Measurements from ENCODE around the gene CPN2.
A peak's percentile ranks its signal among the peaks of the same experiment; 100 is the strongest.

Gene CPN2

DNA sequence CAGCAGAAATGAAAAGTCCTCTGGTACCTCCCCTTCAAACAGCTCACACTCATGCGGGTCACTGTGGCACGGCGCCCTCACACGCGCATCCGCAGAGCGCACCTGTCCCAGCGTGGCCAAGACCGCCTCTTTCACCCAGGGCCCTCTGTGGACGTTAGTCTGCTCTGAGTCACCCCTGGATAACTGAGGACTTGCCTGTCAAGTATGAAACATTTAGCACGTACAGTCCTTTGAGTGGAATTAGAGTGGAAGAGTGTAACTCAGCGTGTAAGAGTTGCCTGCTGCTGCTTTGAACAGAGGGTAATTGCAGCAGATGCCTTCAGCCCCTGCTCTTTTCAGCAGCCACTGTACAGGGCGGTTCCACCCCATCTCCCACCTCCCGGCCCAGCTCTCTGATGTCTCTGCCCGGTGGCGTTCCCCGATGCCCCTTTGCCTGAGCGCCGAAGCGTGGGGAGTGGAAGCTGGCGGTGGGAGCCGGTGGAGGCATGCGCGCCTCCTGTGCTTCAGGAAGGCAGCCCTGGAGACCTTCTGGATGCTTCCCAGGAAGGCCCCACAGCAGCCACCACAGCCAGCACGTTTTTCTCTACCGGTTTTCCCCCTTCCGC lies 23.0 kb downstream of the CPN2 start:
- DNase-seq: peak; percentile 67

DNA sequence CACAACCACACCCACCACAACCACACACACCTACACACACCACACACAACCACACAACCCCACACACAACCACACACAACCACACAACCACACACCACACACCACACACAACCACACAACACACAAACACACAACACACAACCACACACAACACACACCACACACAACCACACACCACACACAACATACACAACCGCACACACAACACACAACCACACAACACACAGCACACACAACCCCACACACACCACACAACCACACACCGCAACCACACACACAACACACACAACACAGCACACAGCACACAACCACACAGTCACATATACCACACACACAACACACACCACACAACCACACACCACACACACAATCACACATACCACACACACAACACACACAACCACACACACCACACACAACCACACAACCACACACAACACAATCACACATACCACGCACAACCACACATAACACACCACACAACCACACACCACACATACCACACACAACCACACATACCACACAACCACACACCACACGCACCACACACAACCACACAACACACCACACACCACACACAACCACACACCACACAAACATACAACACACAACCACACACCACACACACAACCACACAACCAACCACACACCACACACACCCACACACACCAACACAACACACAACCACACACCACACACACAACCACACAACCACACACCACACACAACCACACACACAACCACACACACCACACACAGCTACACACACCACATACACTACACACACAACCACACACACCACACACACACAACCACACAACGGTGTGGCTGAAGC lies 23.7 kb downstream of the CPN2 start:
- DNase-seq: peak; percentile 38

DNA sequence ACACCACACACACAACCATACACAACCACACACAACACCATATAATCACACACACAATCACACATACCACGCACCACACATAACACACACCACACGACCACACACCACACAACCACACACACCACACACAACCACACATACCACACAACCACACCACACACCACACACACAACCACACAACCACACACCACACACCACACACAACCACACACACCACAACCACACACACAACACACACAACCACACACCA lies 24.2 kb downstream of the CPN2 start:
- DNase-seq: no peak

DNA sequence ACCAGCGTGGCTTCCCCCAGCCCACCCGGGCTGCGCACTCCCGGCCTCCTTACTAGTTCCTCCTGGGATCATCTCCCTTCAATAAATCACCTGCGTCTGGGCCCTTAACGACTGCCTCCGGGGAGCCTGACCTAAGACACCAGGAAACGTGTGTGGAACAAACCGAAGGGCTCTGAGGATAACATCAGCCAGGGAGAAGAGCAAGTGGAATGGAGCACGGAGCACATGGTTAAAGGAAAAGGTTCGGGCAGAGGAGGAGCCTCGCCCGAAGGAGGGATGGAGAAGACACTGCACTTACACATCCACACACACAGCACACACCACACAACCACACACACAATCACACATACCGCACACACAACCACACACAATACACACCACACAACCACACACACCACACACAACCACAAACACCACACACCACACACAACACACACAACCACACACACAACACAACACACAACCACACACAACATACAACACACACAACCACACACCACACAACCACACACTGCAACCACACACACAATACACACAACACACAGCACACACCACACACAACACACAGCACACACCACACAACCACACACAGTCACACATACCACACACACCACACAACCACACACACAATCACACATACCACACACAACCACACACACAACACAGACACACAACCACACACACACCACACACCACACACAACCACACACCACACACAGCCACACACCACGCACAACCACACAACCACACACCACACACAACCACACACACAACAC lies 24.7 kb downstream of the CPN2 start:
- peak; percentile 34 for DNase-seq

DNA sequence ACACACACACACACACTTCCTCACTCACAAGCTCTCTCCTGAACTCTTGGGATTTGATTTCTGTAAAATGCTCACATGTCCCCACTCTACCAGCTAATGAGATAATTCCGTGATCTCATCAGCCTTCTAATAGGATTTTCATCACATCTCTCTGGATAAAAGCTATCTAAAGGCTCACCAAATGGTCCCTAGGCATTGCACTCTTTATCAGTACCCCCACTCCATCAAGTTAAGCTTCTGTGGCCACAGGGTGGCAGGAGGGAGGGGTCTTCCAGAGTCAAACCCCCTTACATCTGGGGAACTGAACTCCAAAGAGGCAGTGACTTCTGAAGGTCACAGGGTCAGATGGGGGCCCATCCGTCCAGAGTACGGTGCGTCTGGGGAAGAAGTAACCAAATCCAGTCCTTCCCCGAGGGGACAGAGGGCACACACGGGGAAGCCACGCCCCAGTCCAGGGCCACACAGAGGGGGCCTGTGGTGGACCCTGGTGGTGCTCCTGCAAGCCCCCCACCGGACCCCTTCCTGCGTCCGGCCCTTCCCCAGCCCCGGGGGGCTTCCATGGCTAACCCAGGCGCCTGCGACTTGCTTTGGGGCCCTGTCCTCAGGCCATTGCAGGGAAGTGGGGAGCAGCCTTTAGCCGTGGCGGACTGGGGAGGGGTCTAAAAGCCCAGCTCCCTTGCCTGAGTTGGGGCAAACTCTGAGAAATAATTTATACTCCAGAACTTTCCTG lies 25.5 kb downstream of the CPN2 start:
- no peak for DNase-seq

DNA sequence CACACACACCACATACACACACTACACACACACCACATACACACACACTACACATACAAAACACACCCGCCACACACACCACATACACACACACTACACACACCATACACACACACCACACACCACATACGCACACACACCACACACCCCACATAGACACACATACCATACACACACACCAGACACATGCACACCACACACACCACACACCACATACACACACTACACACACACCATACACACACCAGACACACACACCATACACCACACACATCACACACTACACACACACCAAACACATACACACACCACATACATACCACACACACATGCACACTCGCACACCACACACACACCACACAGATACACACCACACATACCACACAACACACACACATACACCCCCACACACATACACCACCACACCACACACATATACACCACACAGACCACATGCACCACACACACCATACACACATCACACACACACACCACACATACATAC lies 26.3 kb downstream of the CPN2 start:
- no peak for DNase-seq

DNA sequence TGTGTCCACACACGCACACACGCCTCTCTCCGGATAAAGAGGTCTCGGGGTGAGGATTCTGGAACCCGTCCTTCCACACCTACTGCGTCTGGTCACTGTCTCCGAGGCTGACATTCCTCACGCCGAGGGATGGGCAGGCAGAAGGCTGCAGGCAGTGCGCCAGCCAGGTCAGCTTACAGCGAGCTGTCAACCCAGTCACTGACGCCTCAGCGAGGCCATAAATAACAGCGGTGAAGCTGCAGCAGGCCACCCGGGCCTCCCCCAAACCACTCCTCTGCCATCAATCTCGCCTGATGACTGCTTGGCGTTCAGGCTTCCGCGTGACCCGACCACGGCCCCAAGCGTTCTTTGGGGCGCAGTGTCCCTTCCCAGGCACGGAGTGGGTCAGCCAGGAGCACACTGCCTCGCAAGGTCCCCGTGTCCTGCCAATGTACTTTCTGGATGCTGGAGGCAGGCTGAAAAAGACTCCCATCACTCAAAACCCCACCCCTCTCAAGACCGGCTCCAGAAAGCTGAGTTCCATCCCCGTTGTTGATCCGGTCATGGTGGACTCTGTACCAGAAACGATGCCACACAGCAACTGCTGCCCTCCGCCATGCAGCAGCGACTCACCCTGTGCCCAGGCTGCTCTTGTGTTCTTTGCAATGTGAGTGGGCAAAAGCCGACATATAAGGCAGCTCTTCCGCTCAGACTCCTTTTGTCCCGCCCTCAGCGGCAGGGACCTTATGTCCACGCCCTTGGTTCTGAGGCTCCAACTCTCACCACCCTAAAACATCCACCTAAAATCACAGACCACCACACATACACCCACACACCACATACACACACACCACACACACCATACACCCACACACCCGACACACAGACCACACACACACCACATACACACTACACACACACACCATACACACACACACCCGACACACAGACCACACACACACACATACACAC lies 27.1 kb downstream of the CPN2 start:
- peak; percentile 59 for DNase-seq

DNA sequence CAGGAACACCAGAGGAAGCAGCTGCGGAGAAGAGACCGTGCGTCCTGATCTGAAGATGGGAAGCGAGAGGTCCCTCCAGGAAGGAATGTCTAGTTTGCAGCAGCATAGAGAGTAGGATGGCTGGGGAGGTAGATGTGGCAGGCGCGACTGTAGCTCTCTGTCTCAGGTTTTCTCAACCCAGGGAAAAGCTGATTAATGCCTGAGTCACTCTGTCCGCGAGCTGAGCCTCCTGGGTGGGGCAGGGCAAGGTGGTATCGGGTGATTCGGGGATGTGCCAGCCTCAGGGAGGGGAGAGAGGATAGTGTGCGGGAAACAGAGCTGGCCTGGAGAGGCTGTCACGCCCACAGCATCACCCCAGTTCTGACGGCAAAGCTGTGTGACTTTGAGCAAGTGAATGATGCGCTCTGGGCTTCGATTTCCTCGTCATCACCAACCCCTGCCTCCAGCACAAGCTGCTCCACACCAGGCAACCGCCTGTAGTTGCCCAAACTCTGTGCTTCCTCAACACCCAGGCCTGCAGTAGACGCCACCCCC lies 28.4 kb downstream of the CPN2 start:
- peak; percentile 57 for DNase-seq

DNA sequence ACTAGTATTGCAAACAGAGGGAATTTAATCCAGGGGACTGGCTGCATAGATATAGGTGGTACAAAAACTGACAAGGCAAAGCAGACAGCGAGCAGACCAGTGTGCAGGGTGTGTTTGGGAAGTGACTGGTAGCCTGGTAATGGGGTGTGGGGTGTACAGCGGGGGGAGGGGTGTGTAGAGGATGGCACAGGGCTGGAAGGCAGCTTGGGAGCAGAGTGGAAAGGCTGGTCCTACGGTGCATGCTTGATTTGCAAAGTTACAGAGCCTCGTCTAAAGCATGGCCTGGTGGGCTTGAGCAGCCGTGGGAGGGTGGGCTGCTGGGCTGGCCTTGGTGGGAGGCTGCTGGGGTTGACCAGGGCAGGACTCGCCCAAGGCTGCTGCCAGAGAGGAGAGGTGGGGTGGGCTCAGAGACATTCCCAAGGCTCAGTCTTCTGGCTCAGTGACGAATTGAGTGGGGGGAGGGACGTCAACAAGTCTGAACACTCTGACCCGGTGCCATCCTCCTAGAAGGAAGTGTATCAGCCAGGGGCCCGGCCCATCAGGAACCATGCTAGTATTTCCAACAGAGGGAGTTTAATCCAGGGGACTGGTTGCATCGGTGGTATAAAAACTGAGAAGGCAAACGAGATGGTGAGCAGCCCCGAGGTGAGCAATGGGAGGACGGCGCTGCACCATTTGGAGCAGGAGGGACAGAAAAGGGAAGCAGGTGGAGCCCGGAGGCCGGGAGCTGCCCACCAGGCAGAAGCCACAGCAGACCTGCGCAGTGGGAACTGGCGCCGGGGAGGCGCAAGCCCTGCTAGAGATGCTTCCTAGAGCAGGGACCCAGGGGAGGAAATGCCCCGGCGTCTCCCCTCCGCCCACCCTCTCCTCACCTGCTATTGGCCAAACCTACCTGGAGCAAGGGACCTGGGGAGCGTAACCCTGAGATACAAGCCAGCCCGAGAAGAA lies 29.2 kb downstream of the CPN2 start:
- DNase-seq: no peak

DNA sequence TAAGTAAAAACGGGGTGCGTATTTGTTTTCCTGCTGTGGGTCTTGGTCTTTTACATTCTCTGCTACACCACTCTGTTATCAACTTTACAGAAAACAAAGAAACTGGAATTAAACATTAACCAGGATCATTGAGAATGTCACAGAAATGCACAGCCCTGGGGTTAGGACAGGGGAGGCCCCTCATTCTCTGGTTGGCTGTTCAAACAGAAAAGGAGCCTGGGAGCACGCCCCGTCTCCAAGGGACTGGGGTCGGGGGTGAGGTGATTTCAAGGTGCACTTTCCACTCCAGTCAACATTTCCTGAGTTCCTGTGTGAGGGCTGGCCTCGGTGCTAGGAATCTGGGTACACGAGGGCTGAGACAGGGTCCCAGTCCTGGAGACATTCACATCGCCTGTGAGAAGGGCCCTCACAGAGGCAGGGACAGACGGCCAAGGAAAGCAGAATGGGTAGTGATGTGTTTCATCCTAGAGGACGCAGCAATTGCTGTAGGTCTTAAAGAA lies 30.3 kb downstream of the CPN2 start:
- DNase-seq: no peak

DNA sequence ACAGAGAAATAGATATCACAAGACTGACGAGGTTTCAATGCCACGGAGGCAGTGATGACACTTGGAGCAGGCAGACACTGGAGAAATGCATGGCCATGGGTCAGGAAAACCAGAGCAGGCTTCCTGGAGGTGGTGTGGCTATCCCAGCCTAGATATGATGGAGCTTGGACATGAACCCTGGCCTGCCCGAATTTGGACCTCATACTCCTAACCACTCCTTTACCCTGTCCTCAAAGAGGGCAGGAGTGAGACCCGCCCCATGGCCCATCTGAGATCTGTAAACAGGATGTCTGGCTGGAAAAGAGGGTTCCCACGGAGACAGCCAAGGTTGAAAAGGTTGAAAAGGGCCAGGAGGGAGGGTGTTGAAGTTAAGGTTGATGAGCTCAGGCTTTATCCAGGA lies 31.0 kb downstream of the CPN2 start:
- no peak for DNase-seq

DNA sequence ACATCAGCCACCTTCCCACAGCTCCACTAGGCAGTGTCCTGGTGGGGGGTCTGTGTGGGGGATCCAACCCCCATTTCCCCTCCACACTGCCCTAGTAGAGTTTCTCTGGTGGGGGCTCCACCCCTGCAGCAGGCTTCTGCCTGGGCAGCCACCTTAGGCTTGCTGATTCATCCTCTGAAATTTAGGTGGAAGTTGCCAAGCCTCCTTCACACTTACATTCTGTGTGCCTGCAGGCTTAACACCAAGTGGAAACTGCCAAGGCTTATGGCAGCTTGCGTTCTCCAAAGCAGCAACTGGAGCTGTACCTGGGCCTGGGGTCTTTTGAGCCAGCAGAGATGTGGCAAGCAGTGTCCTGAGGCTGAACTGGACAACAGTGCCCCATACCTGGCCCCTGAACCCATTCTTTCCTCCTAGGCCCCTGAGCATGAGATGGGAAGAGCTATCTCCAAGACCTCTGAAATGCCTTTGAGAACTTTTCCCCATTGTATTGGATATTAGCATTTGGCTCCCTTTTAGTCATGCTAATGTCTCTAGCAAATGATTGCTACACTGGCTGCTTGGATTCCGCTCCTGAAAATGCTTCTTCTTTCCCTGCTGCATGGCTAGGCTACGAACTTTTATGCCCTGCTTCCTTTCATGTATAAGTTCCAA lies 32.5 kb downstream of the CPN2 start:
- no peak for DNase-seq

DNA sequence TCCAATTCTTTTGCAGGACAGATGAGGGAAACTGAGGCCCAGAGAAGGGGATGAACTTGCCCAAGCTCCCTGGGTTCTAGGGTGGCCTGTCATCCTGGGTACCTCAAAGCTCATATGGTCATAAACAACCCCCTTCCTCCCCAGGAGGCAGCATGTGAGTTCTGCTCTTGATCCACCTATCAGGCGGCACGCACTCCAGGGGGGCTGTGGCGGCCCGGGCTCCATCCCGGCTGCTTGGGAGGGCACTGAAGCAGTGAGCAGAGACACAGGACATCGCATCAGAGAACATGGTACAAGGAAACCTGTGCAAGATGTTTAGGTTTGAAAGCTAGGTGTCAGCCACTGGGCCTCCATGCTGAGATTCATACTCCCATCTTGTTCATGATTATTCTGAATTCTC lies 34.2 kb downstream of the CPN2 start:
- no peak for DNase-seq

DNA sequence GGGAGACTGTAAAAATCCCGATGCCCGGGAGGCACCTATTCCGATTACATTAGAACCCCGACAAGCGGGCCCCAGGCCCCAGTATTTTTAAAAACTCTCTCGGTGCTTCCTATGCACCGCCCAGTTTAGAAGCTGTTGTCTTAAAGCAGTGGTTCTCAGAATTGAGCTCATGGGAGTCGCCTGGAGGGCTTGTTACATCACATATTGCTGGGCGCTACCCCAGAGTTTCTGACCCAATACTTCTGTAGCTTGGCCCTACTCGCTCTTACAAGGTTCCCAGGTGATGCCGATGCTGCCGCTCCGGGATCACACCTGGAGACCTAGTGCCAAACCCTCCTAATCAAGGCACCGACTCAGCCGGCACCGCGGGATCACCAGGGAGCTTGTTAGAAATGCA lies 35.2 kb downstream of the CPN2 start:
- no peak for DNase-seq

DNA sequence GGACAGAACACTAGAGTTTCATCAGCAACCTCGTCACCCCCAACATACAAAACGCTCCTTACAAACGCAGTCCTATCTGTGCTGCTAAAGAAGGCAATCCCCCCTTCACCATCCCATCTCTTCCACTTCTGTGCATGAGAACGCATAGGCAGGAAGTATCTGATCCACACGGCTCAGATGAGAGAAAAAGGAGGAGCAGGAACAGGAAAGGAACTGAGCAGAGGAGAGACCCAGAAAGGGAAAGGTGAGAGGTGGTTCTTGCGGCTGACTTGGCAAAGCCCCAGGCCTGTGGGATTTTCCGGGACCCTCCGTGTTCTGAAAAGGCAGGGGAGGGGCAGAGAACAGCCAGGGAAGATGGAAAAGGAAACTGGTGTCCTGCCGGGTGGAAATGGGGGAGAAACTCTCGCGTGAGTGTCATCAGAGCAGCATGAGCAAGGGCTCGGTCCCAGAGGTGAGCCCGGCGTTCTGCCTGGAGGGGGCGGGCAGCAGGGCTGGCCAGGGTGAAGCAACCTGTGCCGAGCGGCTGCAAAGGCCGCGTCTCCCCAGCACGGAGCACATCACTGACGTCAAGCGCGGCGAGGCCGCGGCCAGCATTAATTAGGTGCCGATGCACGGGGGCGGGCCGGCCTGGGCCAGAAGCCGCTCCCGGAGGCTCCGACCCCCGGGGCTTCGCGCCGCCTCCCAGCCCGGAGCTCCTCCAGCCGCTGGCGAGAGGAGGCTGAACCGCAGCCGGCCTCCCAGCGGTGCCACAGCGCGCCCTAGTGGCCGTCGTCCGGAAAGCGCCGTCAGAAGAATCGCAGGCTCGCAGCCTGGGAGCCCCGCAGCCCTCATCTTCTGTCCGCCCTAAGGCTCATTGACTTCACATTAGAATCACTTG lies 35.8 kb downstream of the CPN2 start:
- peak; percentile 80 for DNase-seq

DNA sequence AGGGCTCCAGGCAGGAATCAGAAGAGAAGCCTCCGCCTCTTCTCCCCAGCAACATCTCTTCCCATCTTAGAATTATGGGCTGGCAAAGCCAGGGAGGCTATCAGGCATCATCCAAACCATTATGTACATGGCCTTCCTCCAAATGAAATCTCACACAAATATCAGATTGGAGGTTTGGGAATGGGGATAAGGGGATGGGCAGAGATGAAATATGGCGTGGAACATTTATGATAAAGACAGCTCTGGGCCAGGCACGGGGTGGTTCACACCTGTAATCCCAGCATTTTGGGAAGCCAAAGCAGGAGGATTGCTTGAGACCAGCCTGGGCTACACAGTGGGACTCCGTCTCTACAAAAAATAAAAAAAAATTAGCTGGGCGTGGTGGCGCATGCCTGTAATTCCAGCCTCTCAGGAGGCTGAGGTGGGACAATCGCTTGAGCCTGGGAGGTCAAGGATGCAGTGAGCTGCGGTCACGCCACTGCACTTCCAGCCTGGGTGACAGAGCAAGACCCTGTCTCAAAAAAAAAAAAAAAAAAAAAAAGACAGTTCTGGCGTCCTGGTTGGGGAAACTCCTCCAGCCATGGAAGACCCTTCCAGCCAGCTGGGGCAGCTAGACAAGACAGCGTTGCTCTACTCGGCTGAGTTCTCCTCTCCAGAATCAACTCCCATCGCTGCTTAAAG lies 36.6 kb downstream of the CPN2 start:
- no peak for DNase-seq

DNA sequence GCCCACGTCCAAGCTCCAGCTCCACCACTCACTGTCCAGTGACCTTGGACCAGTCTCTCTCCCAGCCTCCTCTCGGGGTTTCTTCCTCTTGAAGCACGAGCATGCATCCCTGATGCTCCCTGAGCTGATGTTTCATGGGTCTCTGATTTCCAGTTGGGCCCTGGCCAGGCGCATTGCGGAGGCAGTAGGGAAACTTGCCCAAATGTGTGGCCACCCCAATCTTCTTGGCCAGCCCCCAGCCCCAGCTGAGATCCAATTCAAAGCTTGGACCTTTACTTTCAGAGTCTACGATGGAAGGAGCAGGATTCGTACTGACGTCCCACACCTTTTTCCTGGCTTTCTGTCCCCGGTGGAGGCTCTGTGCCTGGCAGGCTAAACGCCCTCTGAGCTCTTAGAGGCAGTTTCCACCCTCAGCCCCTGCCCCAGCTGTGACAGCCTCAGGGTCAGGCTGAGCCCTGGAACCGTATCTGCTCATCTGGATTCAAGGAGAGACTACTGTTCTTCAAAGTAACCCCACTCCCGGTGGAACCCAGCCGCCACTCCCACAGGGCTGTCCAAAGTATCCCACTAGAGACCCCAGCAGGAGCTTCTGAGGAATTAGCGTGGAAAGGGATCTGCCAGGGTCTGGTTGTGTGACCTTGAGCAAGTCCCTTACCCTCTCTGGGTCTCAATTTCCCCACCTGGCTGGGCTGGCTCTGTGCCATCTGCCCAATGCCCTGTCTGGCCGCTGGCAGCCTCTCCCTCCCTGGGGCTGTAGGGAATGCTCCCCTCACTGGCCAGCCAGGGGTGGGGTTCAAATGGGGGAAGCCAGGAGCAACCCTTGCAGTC lies 37.4 kb downstream of the CPN2 start:
- DNase-seq: no peak
